Neural cell (in vitro differentiated cells): ENCODE data around the gene SLC4A5. TPM values are rescaled to one million over a fixed set of nuclear protein-coding genes. Genes with fewer than 3 reads are reported as not detected.
A peak's percentile ranks its signal among the peaks of the same experiment; 100 is the strongest.

Source experiments
- H2AFZ ChIP-seq: fragments of 200-600, 300-800 bp; sonication (generic), shearing (Covaris generic); 2 replicates; pipeline ENCODE4 v1.6.0; 2014; ENCODE audit warnings: low read depth, mild to moderate bottlenecking, antibody characterized with exemption, low read length, moderate library complexity
- H3F3A ChIP-seq: fragments of 200-600 bp; shearing (Covaris generic); 2 replicates; pipeline ENCODE4 v1.6.1; 2016; ENCODE audit warnings: mild to moderate bottlenecking, moderate library complexity, mixed read lengths, antibody characterized with exemption, low read length; ENCODE audit not compliant: insufficient read depth, poor library complexity, severe bottlenecking
- H3K27ac ChIP-seq: fragments of 200-600, 300-800 bp; sonication (generic), shearing (Covaris generic); 2 replicates; pipeline ENCODE4 v1.5.1; 2014; ENCODE audit warnings: mild to moderate bottlenecking, low read length, moderate library complexity
- H3K27me3 ChIP-seq: fragments of 300-800, 200-600 bp; sonication (generic), shearing (Covaris generic); 2 replicates; pipeline ENCODE4 v1.6.0; 2014; ENCODE audit warnings: mild to moderate bottlenecking, low read depth, low read length, moderate library complexity; ENCODE audit not compliant: insufficient read depth
- H3K36me3 ChIP-seq: fragments of 300-800, 200-600 bp; sonication (generic), shearing (Covaris generic); 2 replicates; pipeline ENCODE4 v1.5.1; 2014; ENCODE audit warnings: mild to moderate bottlenecking, antibody characterized with exemption, low read length, moderate library complexity; ENCODE audit not compliant: insufficient read depth
- H3K4me2 ChIP-seq: fragments of 300-800, 200-600 bp; sonication (generic), shearing (Covaris generic); 2 replicates; pipeline ENCODE4 v1.6.0; 2014; ENCODE audit warnings: mild to moderate bottlenecking, low read length
- H3K4me3 ChIP-seq: fragments of 300-800, 200-600 bp; sonication (generic), shearing (Covaris generic); 2 replicates; pipeline ENCODE4 v1.5.1; 2014; ENCODE audit warnings: mild to moderate bottlenecking, low read length, moderate library complexity
- H3K79me2 ChIP-seq: fragments of 200-600 bp; shearing (Covaris generic); replicated peaks from 2 replicates; pipeline ENCODE4 v1.6.0; 2014; ENCODE audit warnings: mild to moderate bottlenecking, low read length, moderate library complexity; ENCODE audit not compliant: insufficient read depth
- H3K9ac ChIP-seq: fragments of 300-800, 200-600 bp; sonication (generic), shearing (Covaris generic); 2 replicates; pipeline ENCODE4 v1.6.1; 2016; ENCODE audit warnings: mild to moderate bottlenecking, low read length, mixed read lengths
- H3K9me2 ChIP-seq: fragments of 200-600 bp; shearing (Covaris generic); 2 replicates; pipeline ENCODE4 v1.6.1; 2016; ENCODE audit warnings: mild to moderate bottlenecking, low read length, mixed read lengths; ENCODE audit not compliant: insufficient read depth
- H3K9me3 ChIP-seq: fragments of 200-600, 300-800 bp; sonication (generic), shearing (Covaris generic); 2 replicates; pipeline ENCODE4 v1.6.1; 2016; ENCODE audit warnings: mild to moderate bottlenecking, mixed run types, low read length, moderate library complexity, mixed read lengths
- H4K20me1 ChIP-seq: fragments of 200-600 bp; shearing (Covaris generic); 2 replicates; pipeline ENCODE4 v1.6.1; 2016; ENCODE audit warnings: mild to moderate bottlenecking, mixed run types; ENCODE audit not compliant: insufficient read depth
- EP300 ChIP-seq: fragments of 450-650 bp; conservative IDR thresholded peaks from 2 replicates; pipeline ENCODE4 v1.6.1; 2014; ENCODE audit warnings: antibody characterized with exemption, mild to moderate bottlenecking, moderate library complexity; ENCODE audit not compliant: poor library complexity, severe bottlenecking
- EZH2 ChIP-seq: fragments of 200-600, 300-800 bp; shearing (Covaris generic), sonication (generic); IDR thresholded peaks from 2 replicates; pipeline ENCODE4 v1.6.1; 2014; ENCODE audit warnings: antibody characterized with exemption, low read length, borderline replicate concordance, mild to moderate bottlenecking; ENCODE audit not compliant: insufficient read depth, poor library complexity, severe bottlenecking
- MXI1 ChIP-seq: fragments of 450-650 bp; conservative IDR thresholded peaks from 2 replicates; pipeline ENCODE4 v1.6.1; 2014; ENCODE audit warnings: antibody characterized with exemption, mild to moderate bottlenecking; ENCODE audit not compliant: poor library complexity, severe bottlenecking
- POLR2AphosphoS5 ChIP-seq: IDR thresholded peaks from 2 replicates; pipeline ENCODE4 v1.6.1; 2012
- RAD21 ChIP-seq: fragments of 450-650 bp; conservative IDR thresholded peaks from 2 replicates; pipeline ENCODE4 v1.6.1; 2014; ENCODE audit warnings: antibody characterized with exemption, mild to moderate bottlenecking, moderate library complexity
- SMC3 ChIP-seq: fragments of 450-650 bp; conservative IDR thresholded peaks from 2 replicates; pipeline ENCODE4 v1.6.1; 2014; ENCODE audit warnings: antibody characterized with exemption, mild to moderate bottlenecking, moderate library complexity; ENCODE audit not compliant: poor library complexity
- TAF1 ChIP-seq: IDR thresholded peaks from 2 replicates; pipeline ENCODE4 v1.6.1; 2012; ENCODE audit warnings: low read depth
- polyA plus RNA-seq: library from polyadenylated mRNA; depleted of rRNA; stranded (reverse); fragments of >200 nt; gene quantifications from 2 replicates; pipeline ENCODE4 v1.2.3, GENCODE V29; 2014
- TF ChIP-seq, protein P1 (sequence below): fragments of 450-650 bp; IDR thresholded peaks from 2 replicates; pipeline ENCODE4 v1.5.1; 2014; ENCODE audit warnings: antibody characterized with exemption, mild to moderate bottlenecking, moderate library complexity; ENCODE audit not compliant: poor library complexity, severe bottlenecking
- TF ChIP-seq, protein P2 (sequence below): IDR thresholded peaks from 2 replicates; pipeline ENCODE4 v1.6.1; 2012; ENCODE audit warnings: borderline replicate concordance

Gene SLC4A5
- polyA plus RNA-seq, 1 donor from 2014 or later = 3.9 TPM

DNA sequence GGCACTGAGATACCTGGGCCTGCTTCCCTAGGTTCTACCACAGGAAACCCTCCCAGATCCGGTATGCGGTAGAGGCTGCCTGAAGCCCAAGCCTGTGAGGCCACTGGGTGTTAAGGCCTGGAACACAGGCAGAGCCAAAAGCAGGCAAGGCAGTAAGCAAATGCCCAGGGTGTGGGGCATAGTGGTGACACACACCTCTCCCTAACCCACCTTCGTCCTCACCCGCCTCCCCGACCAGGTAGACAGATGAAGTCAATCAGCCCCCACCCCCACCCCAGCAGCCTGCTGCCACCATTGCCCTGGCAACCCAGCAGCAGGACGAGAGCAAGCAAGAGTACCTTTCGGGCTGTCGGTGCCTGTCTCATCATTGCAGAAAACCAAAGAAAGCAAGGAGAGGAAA is 30.8 kb upstream of the SLC4A5 start:
- no peaks in the 10 kb centered on the region for H3K9me2 ChIP-seq
- peak overlapping the region; percentile 77 for H3K4me3 ChIP-seq
- TF ChIP-seq, protein P1, sequence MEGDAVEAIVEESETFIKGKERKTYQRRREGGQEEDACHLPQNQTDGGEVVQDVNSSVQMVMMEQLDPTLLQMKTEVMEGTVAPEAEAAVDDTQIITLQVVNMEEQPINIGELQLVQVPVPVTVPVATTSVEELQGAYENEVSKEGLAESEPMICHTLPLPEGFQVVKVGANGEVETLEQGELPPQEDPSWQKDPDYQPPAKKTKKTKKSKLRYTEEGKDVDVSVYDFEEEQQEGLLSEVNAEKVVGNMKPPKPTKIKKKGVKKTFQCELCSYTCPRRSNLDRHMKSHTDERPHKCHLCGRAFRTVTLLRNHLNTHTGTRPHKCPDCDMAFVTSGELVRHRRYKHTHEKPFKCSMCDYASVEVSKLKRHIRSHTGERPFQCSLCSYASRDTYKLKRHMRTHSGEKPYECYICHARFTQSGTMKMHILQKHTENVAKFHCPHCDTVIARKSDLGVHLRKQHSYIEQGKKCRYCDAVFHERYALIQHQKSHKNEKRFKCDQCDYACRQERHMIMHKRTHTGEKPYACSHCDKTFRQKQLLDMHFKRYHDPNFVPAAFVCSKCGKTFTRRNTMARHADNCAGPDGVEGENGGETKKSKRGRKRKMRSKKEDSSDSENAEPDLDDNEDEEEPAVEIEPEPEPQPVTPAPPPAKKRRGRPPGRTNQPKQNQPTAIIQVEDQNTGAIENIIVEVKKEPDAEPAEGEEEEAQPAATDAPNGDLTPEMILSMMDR = no peak
- TF ChIP-seq MXI1 (no peak), EZH2 (no peak), RAD21 (no peak), SMC3 (no peak)
- TF ChIP-seq, protein P2, sequence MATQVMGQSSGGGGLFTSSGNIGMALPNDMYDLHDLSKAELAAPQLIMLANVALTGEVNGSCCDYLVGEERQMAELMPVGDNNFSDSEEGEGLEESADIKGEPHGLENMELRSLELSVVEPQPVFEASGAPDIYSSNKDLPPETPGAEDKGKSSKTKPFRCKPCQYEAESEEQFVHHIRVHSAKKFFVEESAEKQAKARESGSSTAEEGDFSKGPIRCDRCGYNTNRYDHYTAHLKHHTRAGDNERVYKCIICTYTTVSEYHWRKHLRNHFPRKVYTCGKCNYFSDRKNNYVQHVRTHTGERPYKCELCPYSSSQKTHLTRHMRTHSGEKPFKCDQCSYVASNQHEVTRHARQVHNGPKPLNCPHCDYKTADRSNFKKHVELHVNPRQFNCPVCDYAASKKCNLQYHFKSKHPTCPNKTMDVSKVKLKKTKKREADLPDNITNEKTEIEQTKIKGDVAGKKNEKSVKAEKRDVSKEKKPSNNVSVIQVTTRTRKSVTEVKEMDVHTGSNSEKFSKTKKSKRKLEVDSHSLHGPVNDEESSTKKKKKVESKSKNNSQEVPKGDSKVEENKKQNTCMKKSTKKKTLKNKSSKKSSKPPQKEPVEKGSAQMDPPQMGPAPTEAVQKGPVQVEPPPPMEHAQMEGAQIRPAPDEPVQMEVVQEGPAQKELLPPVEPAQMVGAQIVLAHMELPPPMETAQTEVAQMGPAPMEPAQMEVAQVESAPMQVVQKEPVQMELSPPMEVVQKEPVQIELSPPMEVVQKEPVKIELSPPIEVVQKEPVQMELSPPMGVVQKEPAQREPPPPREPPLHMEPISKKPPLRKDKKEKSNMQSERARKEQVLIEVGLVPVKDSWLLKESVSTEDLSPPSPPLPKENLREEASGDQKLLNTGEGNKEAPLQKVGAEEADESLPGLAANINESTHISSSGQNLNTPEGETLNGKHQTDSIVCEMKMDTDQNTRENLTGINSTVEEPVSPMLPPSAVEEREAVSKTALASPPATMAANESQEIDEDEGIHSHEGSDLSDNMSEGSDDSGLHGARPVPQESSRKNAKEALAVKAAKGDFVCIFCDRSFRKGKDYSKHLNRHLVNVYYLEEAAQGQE = no peak
- H3F3A ChIP-seq = no peaks in the 10 kb centered on the region
- H3K4me2 ChIP-seq = peak overlapping the region; percentile 99
- H4K20me1 ChIP-seq = peaks cover 4% of the 10 kb centered on the region
- peaks cover 22% of the 10 kb centered on the region for H3K36me3 ChIP-seq
- H3K79me2 ChIP-seq = peaks cover 52% of the 10 kb centered on the region
- peak overlapping the region; percentile 94 for H3K27ac ChIP-seq
- peak overlapping the region; percentile 94 for H3K9ac ChIP-seq
- no peaks in the 10 kb centered on the region for H3K27me3 ChIP-seq
- peak overlapping the region; percentile 51 for H2AFZ ChIP-seq
- no peaks in the 10 kb centered on the region for H3K9me3 ChIP-seq

DNA sequence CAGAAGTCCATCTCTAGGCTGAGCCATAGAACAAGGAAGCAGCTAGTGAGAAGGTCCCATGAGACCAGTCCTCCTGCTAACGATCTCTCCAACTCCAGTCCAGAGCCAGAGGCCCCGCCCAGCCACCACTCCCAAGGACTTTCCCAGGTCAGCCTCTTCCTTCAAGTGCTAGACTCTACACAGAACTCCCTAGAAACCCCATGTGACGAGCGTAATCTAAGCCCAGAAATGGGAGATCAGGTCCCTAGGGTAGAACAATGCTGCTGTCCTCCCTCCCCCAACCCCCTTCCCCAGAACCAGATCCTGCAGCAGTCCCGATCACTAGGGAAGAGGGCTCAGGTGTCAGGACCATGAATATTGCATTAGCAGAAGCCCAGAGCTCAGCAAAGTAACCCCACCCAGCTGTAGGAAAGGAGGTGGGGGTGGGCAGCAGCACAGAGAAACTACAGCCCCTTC is 30.0 kb upstream of the SLC4A5 start:
- TF ChIP-seq EP300 (no peak), TAF1 (no peak), RAD21 (no peak), SMC3 (no peak), POLR2AphosphoS5 (no peak), MXI1 (no peak), EZH2 (no peak)
- TF ChIP-seq, protein P2 = no peak
- TF ChIP-seq, protein P1 = no peak
- H3K9me3 ChIP-seq = no peaks in the 10 kb centered on the region
- H3K36me3 ChIP-seq = peaks cover 22% of the 10 kb centered on the region
- no peaks in the 10 kb centered on the region for H3F3A ChIP-seq
- peak overlapping the region; percentile 94 for H3K9ac ChIP-seq
- peak overlapping the region; percentile 99 for H3K4me2 ChIP-seq
- no peak overlapping the region for H2AFZ ChIP-seq
- H3K9me2 ChIP-seq = no peaks in the 10 kb centered on the region
- peaks cover 4% of the 10 kb centered on the region for H4K20me1 ChIP-seq
- no peaks in the 10 kb centered on the region for H3K27me3 ChIP-seq
- peaks cover 44% of the 10 kb centered on the region for H3K79me2 ChIP-seq
- H3K27ac ChIP-seq = no peak overlapping the region
- peak overlapping the region; percentile 77 for H3K4me3 ChIP-seq
